NT2/D1 (cell line): ENCODE results near the gene GPR158.

Experiments used
- YY1 ChIP-seq: IDR thresholded peaks from 2 replicates; pipeline ENCODE4 v1.6.1; 2011; ENCODE audit not compliant: insufficient read length, insufficient read depth
- ZNF274 ChIP-seq: IDR thresholded peaks from 2 replicates; pipeline ENCODE4 v1.6.1; 2011; ENCODE audit warnings: mild to moderate bottlenecking, low read depth, low read length

- TF ChIP-seq YY1 (no peak), ZNF274 (no peak)
These were observed 12.4 kb upstream of the GPR158 start for GRCh38 chr10:25162391-25162790.
